Mucosa of rectum (tissue), 2 donors: ENCODE results near the gene L3MBTL4.
"Not testable (repeated sequence)": the region's sequence is repeated elsewhere in the genome, so short reads cannot be mapped to it uniquely, and the experiment has no call there.

Source experiments
- H3K27ac ChIP-seq, 2 donors: one replicate each; pipeline ENCODE4 v1.7.0; 2013; ENCODE audit warnings: inconsistent platforms in 2 of 2, low read depth in 2 of 2, low read length in 2 of 2
- H3K27me3 ChIP-seq, 2 donors: one replicate each; pipeline ENCODE4 v1.7.0; 2013; ENCODE audit warnings: low read length in 2 of 2; ENCODE audit not compliant: control insufficient read depth in 2 of 2, insufficient read depth in 2 of 2
- H3K36me3 ChIP-seq, 2 donors: one replicate each; pipeline ENCODE4 v1.7.0; 2013; ENCODE audit warnings: low read length in 2 of 2; ENCODE audit not compliant: control insufficient read depth in 2 of 2, insufficient read depth in 2 of 2
- H3K4me1 ChIP-seq, 2 donors: one replicate each; pipeline ENCODE4 v1.7.0; 2013; ENCODE audit warnings: low read length in 2 of 2, mild to moderate bottlenecking in 1 of 2; ENCODE audit not compliant: control insufficient read depth in 2 of 2, insufficient read depth in 2 of 2
- H3K4me3 ChIP-seq, 2 donors: one replicate each; pipeline ENCODE4 v1.7.0; 2013; ENCODE audit warnings: low read length in 2 of 2
- H3K9ac ChIP-seq, 2 donors: one replicate each; pipeline ENCODE4 v1.7.0; 2013; ENCODE audit warnings: low read length in 2 of 2, low read depth in 1 of 2, mild to moderate bottlenecking in 1 of 2
- H3K9me3 ChIP-seq, 2 donors: one replicate each; pipeline ENCODE4 v1.7.0; 2013; ENCODE audit warnings: low read length in 2 of 2; ENCODE audit not compliant: control insufficient read depth in 2 of 2
- donor health status: healthy.
- donor health status: Normal muscosa, but diverticular disease.

The L3MBTL4 gene

DNA sequence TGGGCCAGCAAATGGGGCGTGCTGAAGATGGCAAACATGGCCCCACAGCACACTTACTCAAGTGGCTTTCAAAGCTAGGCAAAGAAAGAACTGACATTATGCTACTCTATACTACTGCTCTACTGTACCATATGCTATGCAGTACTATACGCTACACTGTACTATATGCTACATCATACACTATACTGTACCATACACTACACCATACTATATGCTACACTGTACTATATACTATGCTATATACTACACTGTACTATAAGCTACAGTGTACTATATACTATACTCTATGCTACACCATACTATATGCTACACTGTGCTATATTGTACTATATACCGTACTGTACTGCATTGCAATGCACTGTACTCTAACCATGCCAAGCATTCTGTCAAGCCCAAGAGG is 275.7 kb downstream of the L3MBTL4 start:
- H3K27me3 ChIP-seq = no peaks in the 10 kb centered on the region
- no peaks in the 10 kb centered on the region for H3K9me3 ChIP-seq
- no peak overlapping the region for H3K27ac ChIP-seq
- no peak overlapping the region for H3K4me3 ChIP-seq
- H3K9ac ChIP-seq = no peak overlapping the region
- H3K4me1 ChIP-seq = no peaks in the 10 kb centered on the region
- H3K36me3 ChIP-seq = no peaks in the 10 kb centered on the region

DNA sequence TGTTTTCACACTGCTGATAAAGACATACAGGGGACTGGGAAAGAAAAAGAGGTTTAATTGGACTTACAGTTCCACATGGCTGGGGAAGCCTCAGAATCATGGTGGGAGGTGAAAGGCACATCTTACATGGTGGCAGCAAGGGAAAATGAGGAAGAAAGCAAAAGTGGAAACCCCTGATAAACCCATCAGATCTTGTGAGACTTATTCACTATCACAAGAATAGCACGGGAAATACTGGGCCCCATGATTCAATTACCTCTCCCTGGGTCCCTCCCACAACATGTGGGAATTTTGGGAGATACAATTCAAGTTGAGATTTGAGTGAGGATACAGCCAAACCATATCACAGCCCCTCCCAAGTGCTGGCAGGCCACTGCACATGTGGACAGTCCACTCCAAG is 278.8 kb downstream of the L3MBTL4 start:
- not testable (repeated sequence) for H3K4me3 ChIP-seq, H3K4me1 ChIP-seq, H3K9me3 ChIP-seq, H3K36me3 ChIP-seq, H3K9ac ChIP-seq, H3K27ac ChIP-seq, H3K27me3 ChIP-seq

DNA sequence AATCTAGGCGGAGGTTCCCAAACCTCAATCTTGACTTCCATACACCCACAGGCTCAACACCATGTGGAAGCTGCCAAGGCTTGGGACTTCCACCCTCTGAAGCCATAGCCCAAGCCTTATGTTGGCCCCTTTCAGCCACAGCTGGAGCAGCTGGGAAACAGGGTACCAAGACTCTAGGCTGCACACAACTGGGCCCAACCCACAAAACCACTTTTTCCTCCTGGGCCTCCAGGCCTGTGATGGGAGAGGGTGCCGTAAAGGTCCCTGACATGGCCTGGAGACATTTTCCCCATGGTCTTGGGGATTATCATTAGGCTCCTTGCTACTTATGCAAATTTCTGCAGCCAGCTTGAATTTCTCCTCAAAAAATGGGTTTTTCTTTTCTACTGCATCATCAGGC is 279.7 kb downstream of the L3MBTL4 start:
- H3K36me3 ChIP-seq, H3K9me3 ChIP-seq, H3K4me3 ChIP-seq, H3K4me1 ChIP-seq, H3K27ac ChIP-seq, H3K9ac ChIP-seq, H3K27me3 ChIP-seq: not testable (repeated sequence)

DNA sequence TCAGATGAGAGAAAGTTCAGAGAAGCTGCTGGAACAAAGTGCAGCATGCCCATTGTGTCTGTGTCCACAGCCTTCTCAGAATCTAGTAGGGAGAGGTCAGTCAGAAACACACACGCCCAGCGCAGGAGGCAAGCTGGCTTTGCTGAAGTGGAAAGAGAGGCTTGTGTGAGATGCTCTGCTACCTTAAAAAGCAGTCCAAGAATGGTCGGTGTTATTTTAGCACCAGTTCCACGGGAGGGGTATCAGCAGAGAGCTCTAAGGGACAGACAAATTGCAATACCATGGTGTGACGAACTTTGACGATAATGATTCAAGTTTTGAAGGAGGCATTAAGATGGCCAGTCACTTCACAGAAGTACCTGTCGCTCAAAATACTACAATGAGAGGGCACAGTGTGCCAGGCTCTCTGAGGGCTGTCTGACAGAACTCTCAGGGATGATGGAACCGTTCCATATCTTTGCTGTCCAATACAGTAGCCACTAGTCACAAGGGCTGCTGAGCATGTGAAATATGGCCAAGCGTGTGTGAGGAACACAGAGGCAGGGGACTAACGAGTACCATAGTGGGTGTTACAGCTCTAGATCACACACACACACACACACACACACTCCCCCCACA is 281.9 kb downstream of the L3MBTL4 start:
- H3K4me3 ChIP-seq = no peak overlapping the region
- no peaks in the 10 kb centered on the region for H3K27me3 ChIP-seq
- H3K27ac ChIP-seq = no peak overlapping the region
- no peaks in the 10 kb centered on the region for H3K36me3 ChIP-seq
- H3K9ac ChIP-seq = no peak overlapping the region
- no peaks in the 10 kb centered on the region for H3K4me1 ChIP-seq
- no peaks in the 10 kb centered on the region for H3K9me3 ChIP-seq

DNA sequence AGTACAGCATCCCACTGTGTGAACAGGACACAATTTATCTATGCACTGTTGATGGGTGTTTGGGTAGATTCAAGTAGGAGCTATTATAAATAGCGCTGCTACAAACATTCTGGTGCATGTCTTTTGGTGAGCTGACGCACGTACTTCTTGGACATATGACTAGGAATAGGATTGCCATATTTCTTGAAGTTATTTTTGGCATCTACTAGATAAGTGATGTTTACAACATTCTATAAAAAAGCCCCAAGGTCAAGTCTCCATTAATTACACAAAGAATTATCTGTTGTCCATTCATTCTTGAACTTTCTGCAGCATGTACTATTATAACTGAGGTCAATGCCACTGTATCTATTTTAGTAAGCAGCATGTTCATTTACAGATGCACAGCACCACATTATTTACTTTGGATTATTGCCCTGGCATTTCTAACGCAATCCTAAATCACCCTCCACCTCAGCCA is 293.9 kb downstream of the L3MBTL4 start:
- Histone ChIP-seq H3K9me3 (no peaks in the 10 kb centered on the region), H3K4me1 (no peaks in the 10 kb centered on the region), H3K27ac (no peak overlapping the region), H3K27me3 (no peaks in the 10 kb centered on the region), H3K36me3 (no peaks in the 10 kb centered on the region), H3K4me3 (no peak overlapping the region), H3K9ac (no peak overlapping the region)

DNA sequence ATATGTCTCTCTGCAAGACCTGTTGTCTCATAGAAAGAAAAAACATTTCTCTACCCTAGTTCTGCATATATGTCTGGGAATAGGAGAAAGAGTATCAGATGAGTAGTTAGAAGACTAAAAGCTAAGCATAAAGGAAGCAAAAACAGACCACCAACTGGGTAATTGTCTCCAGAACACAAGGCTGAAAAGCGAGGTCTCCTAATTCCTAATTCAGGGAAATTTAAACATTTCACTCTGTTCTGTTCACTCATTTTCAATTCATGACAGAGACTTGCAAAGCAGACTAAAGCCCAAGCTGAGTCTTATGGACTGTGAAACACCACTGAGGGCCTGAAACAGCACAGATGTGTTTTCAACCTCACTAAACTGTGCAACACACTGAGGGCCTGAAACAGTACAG is 294.9 kb downstream of the L3MBTL4 start:
- no peaks in the 10 kb centered on the region for H3K4me1 ChIP-seq
- H3K4me3 ChIP-seq = no peak overlapping the region
- H3K27me3 ChIP-seq = no peaks in the 10 kb centered on the region
- H3K9me3 ChIP-seq = no peaks in the 10 kb centered on the region
- no peak overlapping the region for H3K9ac ChIP-seq
- no peak overlapping the region for H3K27ac ChIP-seq
- H3K36me3 ChIP-seq = no peaks in the 10 kb centered on the region

DNA sequence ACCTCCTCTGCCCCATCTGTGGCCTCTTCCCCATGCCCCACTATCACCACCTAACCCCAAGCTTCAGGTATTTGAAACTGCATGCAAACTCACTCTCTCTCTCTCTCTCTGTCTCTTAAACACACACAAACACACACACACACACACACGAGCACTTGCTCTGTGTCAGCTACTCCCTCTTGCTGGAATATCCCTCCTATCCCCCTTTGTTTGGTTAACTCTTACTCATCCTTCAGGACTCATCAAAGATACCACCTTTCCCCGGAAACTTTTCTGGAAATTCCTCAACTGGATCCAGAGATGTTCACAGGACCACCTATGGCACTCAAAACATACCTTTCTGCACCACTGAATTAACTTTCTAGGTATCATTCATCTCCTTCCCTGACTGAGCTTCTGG is 296.6 kb downstream of the L3MBTL4 start:
- no peaks in the 10 kb centered on the region for H3K4me1 ChIP-seq
- H3K9ac ChIP-seq = no peak overlapping the region
- H3K27ac ChIP-seq = no peak overlapping the region
- H3K36me3 ChIP-seq = no peaks in the 10 kb centered on the region
- no peaks in the 10 kb centered on the region for H3K27me3 ChIP-seq
- no peaks in the 10 kb centered on the region for H3K9me3 ChIP-seq
- no peak overlapping the region for H3K4me3 ChIP-seq

DNA sequence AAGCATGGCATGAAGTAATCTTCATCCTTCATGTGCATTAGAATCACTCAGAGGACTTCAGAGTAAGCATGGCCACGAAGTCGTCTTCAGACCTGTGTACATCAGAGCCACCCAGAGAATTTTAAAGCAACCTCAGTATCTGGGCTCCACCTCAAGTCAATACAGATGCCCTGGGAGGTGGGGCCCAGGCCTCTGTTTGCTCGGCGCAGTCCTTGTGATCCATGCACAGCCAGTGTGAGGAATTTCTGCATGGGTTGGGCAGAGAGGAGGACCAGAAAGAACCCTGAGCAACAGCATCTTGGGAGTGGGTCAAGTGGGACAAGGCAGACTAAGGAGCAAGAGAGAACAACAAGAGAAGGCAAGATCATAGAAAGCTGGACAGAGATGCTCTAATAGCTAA is 299.0 kb downstream of the L3MBTL4 start:
- no peak overlapping the region for H3K27ac ChIP-seq
- no peaks in the 10 kb centered on the region for H3K4me1 ChIP-seq
- no peaks in the 10 kb centered on the region for H3K9me3 ChIP-seq
- H3K4me3 ChIP-seq = no peak overlapping the region
- no peaks in the 10 kb centered on the region for H3K36me3 ChIP-seq
- H3K27me3 ChIP-seq = no peaks in the 10 kb centered on the region
- no peak overlapping the region for H3K9ac ChIP-seq

DNA sequence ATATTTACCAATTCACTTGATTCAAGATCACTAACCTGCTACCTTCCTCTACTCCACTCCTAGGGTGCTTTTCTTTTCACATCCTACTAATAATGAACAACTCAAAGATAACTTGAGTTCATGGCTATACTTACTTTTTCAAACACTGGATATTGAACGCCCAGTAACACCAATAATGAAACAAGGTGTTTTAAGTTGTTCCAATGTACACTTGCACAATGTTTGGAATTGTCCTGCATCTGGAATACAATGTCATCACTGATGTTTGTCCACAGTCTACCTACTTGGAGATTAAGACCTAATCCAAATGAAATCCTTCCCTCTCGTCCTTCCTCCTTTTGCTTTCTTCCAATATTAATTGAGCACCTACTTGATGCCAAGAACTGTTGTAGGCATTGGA is 301.1 kb downstream of the L3MBTL4 start:
- no peaks in the 10 kb centered on the region for H3K4me1 ChIP-seq
- no peak overlapping the region for H3K4me3 ChIP-seq
- no peak overlapping the region for H3K27ac ChIP-seq
- H3K27me3 ChIP-seq = no peaks in the 10 kb centered on the region
- no peaks in the 10 kb centered on the region for H3K36me3 ChIP-seq
- no peak overlapping the region for H3K9ac ChIP-seq
- no peaks in the 10 kb centered on the region for H3K9me3 ChIP-seq

DNA sequence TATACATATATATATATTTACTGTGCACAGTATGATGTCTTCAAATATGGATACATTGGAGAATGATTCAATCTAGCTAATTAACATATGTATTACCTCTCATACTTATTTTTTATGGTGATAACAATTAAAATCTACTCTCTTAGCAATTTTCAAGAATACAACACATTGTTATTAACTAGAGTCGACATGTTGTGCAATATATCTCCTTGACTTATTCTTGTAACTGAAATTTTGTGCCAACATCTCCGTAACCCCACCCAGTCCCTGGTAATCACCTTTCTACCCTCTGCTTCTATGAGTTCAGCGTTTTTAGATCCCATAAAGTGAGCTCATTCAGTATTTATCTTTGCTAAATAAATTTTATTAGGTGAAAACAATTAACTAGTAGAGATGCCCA is 303.0 kb downstream of the L3MBTL4 start:
- H3K9me3 ChIP-seq = no peaks in the 10 kb centered on the region
- no peaks in the 10 kb centered on the region for H3K27me3 ChIP-seq
- H3K27ac ChIP-seq = no peak overlapping the region
- H3K4me3 ChIP-seq = no peak overlapping the region
- no peak overlapping the region for H3K9ac ChIP-seq
- no peaks in the 10 kb centered on the region for H3K36me3 ChIP-seq
- H3K4me1 ChIP-seq = no peaks in the 10 kb centered on the region

DNA sequence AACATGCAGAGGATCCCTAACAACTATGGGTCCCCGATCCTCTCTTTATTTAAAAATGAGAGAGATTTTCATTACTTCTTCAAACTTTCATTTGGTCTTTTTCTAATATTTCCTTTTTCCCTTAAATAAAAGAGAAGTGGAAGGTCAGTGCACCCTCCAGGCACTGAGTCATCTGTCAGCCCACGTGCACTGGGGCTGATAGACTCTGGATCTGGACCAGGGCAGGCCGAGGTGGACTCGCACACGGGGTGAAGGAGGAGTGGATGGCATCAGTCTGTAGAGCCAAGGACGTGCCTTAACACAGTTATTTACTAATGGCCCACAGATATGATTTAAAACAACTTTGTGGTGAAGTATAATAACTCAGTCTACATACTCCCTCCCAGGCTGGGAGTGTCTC is 305.0 kb downstream of the L3MBTL4 start:
- H3K27me3 ChIP-seq = no peaks in the 10 kb centered on the region
- H3K4me3 ChIP-seq = no peak overlapping the region
- no peaks in the 10 kb centered on the region for H3K4me1 ChIP-seq
- no peak overlapping the region for H3K27ac ChIP-seq
- no peak overlapping the region for H3K9ac ChIP-seq
- H3K9me3 ChIP-seq = no peaks in the 10 kb centered on the region
- H3K36me3 ChIP-seq = no peaks in the 10 kb centered on the region
